NCI-H345 treated with DMSO at 0.1 percent for 48 hours (cell line): ENCODE data around the gene RNF112.

Experiments
- DNase-seq: peaks from one replicate; lab custom pipeline; 2025; ENCODE audit not compliant: unreplicated experiment; lab: John Stamatoyannopoulos, UW

RNF112 gene

DNA sequence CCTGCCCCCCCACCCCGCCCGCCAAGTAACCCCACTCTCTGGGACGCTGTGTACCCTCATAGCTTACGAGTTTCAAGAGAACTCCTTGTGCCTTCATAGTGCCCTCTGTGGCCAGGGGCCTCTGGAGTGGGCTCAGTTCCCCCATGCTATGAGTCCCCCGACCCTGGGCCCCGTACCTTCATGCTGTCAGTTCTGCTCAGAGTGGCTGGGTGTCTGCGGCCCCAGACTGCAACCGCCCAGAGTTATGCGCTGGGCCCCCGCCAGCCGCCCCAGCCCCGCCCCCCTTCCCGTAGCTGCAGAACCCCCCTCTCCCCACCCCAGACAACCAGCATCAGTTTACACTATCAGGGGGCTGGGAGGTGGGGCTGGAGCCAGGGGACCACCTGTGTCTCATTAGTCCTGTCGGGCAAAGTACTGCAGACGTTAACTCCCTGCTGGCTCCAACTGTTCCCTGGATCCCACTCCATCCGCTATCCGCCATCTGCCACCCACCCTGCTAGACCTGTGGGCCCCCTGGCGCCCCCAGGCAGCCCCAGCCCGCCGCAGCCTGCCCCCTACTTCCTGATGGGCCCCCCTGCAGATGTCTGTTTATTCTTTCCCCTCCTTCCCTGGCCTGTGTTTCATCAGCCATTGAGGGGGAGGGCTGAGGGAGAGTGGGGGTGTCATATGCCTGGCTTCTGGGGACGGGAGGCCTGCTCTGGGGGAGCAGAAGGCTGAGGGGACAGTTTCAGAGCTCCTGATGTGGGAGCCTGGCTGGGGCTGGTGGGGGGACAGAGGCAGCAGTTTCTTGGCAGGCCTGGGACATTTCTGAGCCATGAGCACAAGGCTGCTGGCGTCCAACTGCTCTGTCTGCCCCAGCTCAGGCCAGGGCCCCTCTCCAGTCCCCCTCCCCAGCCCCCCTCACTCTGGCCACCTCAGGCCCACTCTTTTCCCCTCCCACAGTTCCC lies 23.8 kb upstream of the RNF112 start, which contains the start of gene MFAP4:
Gene MFAP4, minus strand, starts transcription at position 217 of the 947 bp plus-strand sequence. Its CDS starts 35 bp downstream, at position 182.
- DNase-seq, result no peak

- DNase-seq, result no peak
Measured at GRCh38 chr17:19387921-19388521, 23.0 kb upstream of the RNF112 start.

DNA sequence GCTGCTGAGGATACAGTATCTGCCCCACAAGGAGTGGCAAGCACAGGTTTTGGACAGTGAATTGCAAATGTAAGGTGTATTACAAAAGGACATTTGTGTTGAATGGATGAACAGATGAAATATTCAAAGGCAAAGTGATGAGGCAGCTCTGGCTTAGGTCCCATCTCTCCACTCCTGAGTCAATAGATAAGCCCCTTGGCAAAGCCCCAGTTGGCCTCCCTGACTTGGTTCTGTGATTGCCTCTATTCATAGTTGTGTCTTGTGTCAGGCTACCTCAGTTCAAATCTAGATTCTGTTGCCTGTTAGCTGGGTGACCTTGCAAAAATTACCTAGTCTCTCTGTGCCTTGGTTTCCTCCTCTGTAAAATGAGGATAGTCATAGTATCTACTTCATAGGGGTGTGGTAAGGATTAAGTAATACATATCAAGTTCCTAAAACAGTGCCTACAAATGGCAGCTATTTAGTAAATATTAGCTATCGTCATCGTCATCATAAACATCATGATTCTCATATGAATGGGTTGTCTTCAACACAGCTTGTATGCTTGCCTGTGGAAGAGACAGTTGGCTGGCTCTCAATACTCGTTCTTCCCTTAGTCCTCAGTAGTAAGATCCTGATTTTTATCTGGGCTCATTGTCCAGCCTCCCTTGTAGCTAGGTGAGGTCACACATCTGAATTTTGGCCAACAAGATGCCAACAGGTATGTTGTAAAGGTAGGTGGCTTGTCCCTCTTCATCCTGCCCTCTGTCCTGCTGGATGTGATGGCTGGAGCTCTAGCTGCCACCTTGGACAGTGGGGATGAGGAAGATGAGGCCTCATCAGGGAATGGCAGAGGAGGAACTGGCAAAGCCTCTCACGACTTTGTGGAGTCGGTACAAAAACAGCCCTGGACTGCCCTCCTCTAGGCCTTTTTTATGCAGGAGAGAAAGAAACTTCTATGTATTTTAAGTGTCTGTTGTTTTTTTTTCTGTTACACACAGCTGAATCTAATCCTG lies 21.9 kb upstream of the RNF112 start:
- DNase-seq, result no peak

DNA sequence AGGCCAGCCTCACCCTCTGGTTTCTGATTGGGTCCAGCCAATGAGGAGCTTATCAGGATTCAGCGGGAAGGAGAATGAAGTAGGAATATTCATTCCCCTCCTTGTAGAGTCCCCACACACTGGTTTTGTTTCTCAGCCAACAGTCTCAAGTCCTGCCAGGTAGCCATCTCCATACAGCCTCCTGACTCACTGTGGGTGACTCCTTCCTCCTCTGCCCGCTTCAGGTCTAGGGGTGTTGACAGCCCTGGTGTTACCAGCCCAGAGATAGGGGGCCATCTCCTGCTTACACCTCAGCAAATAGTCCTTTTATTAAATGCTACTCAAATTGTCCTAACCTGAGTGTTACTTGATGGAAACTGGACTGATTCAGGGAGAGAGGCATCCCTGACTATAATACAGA lies 20.1 kb upstream of the RNF112 start:
- DNase-seq, result no peak

DNA sequence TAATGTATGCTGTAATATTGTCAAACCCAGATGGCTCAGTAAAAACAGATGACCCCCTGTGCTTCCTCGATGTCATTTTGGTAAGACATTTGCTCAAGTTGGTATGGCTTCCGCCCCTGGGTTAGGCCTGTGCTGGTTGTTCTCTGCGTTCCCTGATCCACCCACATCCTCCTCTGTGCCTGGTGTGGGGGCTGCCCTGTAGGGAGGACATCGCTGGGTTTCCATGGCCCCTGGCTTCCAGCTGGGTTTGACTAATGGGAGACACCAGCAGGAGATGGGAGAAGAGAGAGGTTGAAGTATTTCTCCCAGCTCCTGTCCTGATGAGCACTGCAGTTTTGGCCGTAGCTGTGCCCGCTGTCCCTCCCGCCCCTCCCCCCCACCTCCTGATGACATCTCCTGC lies 19.6 kb upstream of the RNF112 start:
- DNase-seq, result no peak

GRCh38 chr17:19392303-19392702 lies 18.7 kb upstream of the RNF112 start:
- no peak for DNase-seq

GRCh38 chr17:19397556-19398041 lies 13.4 kb upstream of the RNF112 start:
- DNase-seq, result no peak

DNA sequence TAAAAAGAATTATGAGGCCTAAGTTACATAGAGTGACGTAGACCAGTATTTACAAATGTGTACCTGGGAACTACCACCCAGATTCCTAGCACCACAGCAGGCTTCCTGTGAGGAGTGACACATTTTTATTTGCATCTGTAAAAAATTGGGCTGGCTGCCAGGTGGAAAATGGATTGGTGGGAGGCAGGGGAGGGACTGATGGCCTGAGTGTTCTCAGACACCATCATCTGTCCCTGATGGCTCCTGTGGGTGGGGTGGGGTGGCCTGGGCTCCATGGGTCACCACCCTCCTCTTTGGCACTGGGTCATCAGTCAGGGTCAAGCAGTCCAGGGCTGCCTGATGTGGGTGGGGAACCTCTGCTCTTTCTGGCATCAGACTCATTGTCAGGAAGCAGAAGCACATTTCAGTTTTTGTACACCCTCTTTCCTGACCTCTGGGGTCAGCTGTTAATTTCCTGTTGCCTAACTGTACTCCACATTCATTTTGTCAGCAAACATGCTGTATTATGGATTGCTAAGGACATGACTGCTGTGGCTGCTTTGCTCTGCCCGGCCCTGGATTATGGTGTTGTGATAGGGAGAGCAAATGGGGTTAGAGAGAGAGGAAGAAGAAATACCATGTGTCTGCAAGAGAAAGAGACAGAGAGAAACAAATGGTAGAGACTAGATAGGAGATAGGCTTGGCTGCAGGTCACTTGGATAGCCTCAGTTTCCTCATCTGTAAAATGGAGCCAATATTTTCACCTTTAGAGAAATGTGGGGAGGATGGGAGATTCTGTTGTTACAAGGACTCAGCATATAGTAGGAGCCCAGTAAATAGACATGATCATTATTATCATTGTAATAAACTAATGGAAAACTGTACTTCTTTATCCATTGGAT lies 12.5 kb upstream of the RNF112 start:
- DNase-seq, result peak; percentile 10

DNA sequence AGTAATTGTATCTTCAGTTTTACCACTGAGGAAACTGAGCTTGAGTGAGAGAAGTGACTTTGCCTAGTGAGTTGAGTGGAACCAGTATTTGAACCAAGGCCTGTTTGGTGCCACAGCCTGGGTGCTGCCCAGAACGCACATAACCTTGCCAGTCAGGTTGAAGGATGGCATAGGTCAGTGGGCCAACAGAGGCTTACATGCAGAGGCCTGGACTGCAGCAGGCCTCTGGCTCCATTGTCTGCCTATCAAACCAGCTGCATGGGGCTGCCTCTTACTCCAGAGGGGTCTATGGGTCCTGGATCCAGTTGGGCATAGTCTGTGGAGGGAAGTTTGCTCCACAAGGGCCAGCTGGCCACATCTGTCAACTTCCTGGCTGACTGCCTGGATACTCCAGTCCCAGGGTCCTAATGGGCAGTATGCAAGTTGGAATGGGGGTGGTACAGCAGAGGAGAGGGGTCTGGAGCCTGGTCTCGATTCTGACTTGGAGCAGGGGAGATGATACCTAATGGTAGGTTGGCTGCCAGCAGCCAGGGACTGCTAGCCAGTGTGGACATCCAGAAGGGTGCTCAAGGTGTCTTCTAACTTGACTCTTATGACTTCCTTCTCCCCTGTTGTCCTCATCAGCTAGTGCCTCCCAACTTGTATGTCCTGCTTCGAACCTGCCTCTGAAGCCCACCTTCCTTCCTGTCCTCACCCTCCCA lies 11.1 kb upstream of the RNF112 start:
- no peak for DNase-seq

- DNase-seq, result no peak
Measured at GRCh38 chr17:19401321-19402010, 9.6 kb upstream of the RNF112 start.

DNA sequence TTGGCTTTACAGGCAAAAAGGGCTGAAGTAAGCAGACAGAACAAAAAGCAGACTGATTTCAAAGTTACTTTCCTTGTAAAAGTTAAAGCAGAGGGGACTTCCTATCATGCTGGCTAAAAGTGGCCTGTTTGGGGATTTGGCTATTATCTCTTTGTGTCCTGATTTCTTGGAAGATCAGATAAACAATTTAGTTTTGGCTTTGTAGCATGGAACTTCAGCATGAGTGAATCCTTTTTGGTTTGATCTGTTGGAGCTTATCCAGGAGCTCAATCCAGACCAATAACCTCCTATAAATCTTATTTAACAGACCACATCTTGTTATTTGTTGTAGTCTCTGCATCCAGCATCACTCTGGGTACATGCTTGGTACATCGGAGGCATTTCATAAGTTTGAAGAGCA lies 8.9 kb upstream of the RNF112 start:
- DNase-seq, result no peak

DNA sequence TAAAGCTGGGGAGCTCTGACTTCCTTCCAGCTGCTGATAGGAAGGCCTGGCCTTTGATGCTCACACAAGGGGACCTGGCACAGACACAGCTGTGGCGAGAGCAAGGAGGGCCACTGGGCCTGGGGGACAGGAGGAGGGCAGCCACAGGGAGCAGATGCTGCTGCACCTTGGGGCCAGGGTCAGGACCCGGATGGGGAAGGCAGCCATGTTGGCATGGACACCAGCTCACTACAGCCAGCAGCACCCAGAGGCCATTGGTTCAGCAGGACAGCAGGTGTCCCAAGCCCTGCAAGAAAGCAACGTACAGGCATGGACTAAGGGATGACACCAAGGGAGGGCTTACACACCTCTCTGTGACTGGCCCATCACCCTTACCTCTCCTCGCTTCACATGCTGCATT lies 8.0 kb upstream of the RNF112 start:
- DNase-seq, result no peak

DNA sequence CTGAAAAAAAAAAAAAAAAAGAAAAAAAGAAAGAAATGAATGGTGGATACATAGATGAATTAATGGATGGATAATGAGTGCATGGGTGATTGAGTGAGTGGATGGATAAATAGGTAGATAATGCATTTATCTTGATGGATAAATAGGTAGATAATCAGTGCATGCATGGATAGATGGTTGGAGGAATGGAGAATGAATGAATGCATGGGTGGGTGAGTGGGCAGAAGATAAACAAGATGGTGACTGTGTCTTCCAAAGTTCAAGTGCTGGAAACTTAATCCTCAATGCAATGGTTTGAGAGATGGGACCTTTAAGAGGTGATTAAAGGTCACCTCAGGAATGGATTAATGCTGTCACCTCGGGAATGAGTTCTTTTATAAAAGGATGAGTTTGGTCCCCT lies 6.8 kb upstream of the RNF112 start:
- DNase-seq, result no peak

GRCh38 chr17:19405114-19405513 lies 5.9 kb upstream of the RNF112 start:
- no peak for DNase-seq

DNA sequence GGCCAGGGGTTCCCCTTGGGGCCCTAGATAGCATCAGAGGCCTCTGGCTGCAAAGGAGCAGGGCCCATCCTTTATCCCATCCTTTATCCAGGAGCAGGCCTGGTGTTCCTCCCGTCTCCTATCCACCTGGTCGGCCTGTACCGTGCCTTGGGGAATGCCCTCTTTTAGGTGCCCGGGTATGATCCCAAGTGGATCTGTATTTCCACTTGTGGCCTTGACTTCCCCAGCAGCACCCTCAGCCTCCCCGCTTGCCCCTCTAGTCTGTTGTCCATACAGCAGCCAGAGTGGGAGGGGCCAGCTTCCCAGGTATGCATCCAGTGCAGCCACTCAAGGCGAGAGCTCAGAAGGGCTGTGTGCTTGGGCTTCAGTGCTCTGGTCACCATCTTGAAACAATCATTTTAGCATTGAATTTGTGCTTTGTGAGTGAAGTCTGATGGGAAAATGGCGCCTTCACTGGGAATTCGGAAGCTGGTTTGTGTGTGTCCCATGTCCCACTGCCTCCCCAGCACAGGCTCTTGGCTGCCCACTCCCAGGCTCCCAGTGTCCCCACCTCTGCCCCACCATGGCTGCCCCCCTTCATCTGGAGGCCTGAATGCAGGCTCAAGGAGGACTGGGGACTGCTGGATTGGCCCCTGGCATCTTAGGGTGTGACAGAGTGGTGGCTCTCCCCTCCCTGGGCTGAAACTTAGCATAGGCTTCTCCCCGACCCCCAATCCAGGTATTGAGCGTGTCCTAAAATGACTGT lies 3.3 kb upstream of the RNF112 start:
- no peak for DNase-seq

GRCh38 chr17:19408346-19408710 lies 2.7 kb upstream of the RNF112 start:
- no peak for DNase-seq

DNA sequence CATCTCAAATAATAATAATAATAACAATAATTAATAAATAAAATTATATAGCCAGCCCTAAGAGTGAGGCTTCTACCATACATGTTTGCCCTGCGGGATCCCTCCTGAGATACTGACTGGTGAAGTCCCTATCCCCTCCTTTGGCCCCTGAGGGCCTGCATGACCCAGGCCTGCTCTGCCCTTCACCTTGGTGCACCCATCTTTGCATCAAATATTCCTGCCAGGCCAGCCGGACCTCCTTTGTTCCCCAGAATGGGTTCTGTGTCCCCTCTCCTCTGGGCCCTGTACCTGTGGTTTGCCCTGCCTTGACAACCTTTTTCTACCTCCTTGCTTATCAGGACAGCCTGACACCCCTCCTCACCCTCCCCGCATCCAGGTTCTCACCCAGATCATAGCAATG lies 2.0 kb upstream of the RNF112 start:
- DNase-seq, result no peak

- DNase-seq, result no peak
Measured at GRCh38 chr17:19409509-19409908, 1.5 kb upstream of the RNF112 start.
